T-helper 2 cell treated with Interferon-gamma antibody and Interleukin-4, amounts not matched to agents 5 μg/mL and 100 μg/mL, for 36 hours (primary cell): ENCODE measurements around the gene HECW1.
"Not testable (repeated sequence)": the region's sequence is repeated elsewhere in the genome, so short reads cannot be mapped to it uniquely, and the experiment has no call there.

Source experiments
- DNase-seq: peaks from one replicate; pipeline ENCODE4 v3.0.0; 2021; ENCODE audit warnings: low spot score
- H3K27ac Mint-ChIP-seq: one replicate; pipeline ENCODE4 v1.8.0; 2021; ENCODE audit warnings: mild to moderate bottlenecking, mixed read lengths
- H3K27me3 Mint-ChIP-seq: one replicate; pipeline ENCODE4 v1.8.0; 2021; ENCODE audit warnings: low read depth, mixed read lengths
- H3K36me3 Mint-ChIP-seq: one replicate; pipeline ENCODE4 v1.8.0; 2021; ENCODE audit warnings: low read depth, mixed read lengths
- H3K4me1 Mint-ChIP-seq: one replicate; pipeline ENCODE4 v1.8.0; 2021; ENCODE audit warnings: low read depth, mixed read lengths
- H3K4me3 Mint-ChIP-seq: one replicate; pipeline ENCODE4 v1.8.0; 2022; ENCODE audit warnings: mild to moderate bottlenecking, moderate library complexity, mixed read lengths
- H3K9me3 Mint-ChIP-seq: one replicate; pipeline ENCODE4 v1.8.0; 2021; ENCODE audit warnings: mixed read lengths

Gene HECW1

DNA sequence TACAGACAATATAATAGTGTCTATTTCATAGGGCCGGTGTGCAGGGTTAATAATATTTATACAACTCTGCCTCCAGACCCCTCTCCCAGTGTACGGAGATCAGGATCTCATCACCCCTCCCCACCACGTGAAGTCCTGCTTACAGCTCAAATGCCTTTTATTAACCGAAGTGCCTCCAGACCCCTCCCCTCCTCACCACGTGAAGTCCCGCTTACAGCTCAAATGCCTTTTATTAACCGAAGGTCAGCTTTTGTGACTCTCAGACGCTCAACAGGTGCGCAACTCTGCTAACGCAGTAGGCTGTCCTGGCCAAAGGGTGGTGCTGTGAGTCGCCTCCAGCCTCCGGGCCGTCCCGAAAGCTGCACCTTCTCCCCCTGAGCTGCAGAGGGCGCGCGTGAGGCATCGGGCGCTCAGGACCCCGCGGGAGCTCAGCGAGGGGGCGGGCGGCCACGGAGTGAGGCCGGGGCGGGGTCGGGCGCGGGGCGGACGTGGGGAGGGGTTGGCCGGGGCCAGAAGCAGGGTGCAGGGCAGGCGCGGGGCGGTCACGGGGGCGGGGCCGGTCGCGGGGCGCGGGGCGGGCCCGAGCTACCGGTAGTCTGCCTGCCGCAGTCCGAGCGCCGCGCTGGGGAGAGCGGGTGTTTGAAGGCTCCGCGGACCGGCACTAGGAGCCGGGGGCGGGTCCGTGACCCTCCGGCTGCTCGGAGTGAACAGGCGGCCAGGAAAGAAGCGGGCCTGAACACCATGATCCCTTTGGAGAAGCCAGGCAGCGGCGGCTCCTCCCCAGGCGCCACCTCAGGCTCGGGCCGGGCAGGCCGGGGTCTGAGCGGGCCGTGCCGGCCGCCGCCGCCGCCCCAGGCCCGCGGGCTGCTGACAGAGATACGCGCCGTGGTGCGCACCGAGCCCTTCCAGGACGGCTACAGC, 470.3 kb downstream of the HECW1 start, which contains the start of gene STK17A:
TSS of gene STK17A (plus strand) at position 606 of the 921 bp plus-strand sequence. CDS start at position 742, 136 bp downstream.
- H3K4me3 Mint-ChIP-seq, result peak within 1 kb of the TSS; percentile 98
- H3K9me3 Mint-ChIP-seq, result no peaks in the 10 kb centered on the region
- H3K4me1 Mint-ChIP-seq, result peaks cover 28% of the 10 kb centered on the region
- peak; percentile 93 for DNase-seq
- H3K27ac Mint-ChIP-seq, result peak within 1 kb of the TSS; percentile 99
- H3K36me3 Mint-ChIP-seq, result peaks cover 11% of the 10 kb centered on the region
- peaks cover 23% of the 10 kb centered on the region for H3K27me3 Mint-ChIP-seq

DNA sequence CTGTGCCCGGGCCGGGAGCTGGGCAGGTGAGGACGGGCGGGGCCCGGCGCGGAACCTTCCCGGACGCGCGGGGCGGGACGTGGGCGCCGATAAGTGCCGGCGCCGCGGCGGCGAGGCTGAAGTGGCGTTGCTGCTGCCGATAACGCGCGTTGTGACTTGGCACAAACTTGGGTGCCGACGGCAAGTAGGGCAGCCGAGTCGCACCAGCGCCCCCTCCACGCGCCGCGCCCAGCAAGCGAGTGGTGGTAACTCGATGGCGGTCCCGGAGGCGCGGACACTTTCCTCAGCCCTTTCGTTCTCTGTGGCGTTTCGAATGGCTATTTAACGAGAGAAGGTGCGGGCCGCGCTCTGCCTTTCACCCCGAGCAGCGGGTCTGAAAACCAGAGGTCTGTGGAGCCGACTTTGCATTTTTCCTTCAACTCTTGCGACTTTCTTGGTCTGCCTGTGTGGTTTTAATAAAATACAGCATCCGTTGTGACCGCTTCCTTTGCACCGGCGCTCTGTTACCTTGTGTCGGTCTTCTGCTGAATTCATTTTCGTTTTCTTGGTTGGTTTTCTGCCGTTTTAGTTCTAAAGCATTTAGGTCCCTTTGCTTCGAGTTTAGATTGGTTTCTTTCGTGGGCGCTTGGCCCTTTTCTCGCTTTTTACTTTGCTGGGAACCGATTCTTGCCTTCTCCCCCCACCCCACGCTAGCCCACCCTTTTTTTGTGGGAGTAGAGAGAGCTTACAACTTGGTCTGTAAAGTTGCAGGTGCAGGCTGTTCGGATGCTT, 471.2 kb downstream of the HECW1 start:
- Mint-ChIP-seq H3K27ac (peak overlapping the region; percentile 99), H3K9me3 (no peaks in the 10 kb centered on the region), H3K27me3 (peaks cover 23% of the 10 kb centered on the region), H3K36me3 (peaks cover 16% of the 10 kb centered on the region), H3K4me1 (peaks cover 31% of the 10 kb centered on the region), H3K4me3 (peak overlapping the region; percentile 98)
- DNase-seq, result peak; percentile 64

DNA sequence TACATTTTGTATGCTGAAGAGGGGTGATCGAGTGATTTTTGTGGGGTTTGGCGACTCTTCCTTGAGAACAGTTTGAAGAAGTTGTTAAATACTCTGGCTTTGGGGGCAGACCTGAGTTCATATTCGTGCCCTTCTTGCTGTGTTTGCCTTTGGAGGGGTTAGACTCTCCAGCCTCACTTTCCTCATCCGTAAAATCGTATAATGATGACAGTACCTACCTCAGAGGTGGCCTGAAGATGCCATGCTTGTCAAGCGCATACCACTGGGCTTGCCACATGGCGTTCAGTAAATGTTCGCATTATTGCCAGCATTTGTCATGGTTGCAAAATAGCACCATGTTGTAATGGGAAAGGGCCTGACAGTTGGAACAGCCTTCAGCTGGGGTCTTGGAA, 471.7 kb downstream of the HECW1 start:
- peak; percentile 20 for DNase-seq
- Mint-ChIP-seq H3K27ac (peak overlapping the region; percentile 99), H3K36me3 (peaks cover 19% of the 10 kb centered on the region), H3K4me3 (peak overlapping the region; percentile 98), H3K27me3 (peaks cover 23% of the 10 kb centered on the region), H3K4me1 (peaks cover 36% of the 10 kb centered on the region), H3K9me3 (no peaks in the 10 kb centered on the region)

DNA sequence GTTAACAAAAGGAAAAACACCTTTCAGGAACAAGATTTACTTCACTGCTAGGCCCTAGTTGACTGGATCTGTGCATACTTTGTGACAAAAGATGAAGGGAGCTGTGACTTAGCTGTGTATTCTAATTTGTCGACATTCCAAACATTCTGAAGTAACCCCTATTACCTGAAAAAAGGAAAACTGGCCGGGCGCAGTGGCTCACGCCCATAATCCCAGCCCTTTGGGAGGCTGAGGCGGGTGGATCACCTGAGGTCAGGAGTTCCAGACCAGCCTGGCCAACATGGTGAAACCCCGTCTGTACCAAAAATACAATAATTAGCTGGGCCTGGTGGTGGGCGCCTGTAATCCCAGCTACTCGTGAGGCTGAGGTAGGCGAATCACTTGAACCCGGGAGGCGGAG, 472.3 kb downstream of the HECW1 start:
- Mint-ChIP-seq H3K4me3 (peak overlapping the region; percentile 98), H3K27me3 (peaks cover 23% of the 10 kb centered on the region), H3K36me3 (peaks cover 23% of the 10 kb centered on the region), H3K4me1 (peaks cover 40% of the 10 kb centered on the region), H3K27ac (peak overlapping the region; percentile 99)
- not testable (repeated sequence) for H3K9me3 Mint-ChIP-seq, DNase-seq

DNA sequence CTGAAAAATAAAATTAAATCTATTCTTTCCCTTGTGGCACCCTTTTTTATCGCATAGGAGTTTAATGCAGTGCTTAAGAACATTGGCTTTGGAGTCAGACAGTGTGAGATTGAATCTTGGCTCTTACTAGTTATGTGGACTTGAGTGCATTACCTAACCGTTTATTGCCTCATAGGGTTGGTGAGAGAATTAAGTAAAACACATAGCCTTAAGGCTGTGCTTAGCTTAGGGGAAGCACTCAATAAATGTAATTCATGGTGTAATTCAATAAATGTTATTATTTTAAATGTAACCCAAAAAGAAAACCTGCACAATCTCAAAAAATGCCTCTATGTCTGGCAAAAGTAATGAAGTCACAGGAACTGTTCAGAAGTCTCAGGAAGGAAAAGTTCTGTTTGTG, 473.1 kb downstream of the HECW1 start:
- peaks cover 28% of the 10 kb centered on the region for H3K36me3 Mint-ChIP-seq
- no peaks in the 10 kb centered on the region for H3K9me3 Mint-ChIP-seq
- H3K4me1 Mint-ChIP-seq, result peaks cover 47% of the 10 kb centered on the region
- H3K27ac Mint-ChIP-seq, result peak overlapping the region; percentile 99
- peak overlapping the region; percentile 98 for H3K4me3 Mint-ChIP-seq
- no peak for DNase-seq
- peaks cover 17% of the 10 kb centered on the region for H3K27me3 Mint-ChIP-seq

DNA sequence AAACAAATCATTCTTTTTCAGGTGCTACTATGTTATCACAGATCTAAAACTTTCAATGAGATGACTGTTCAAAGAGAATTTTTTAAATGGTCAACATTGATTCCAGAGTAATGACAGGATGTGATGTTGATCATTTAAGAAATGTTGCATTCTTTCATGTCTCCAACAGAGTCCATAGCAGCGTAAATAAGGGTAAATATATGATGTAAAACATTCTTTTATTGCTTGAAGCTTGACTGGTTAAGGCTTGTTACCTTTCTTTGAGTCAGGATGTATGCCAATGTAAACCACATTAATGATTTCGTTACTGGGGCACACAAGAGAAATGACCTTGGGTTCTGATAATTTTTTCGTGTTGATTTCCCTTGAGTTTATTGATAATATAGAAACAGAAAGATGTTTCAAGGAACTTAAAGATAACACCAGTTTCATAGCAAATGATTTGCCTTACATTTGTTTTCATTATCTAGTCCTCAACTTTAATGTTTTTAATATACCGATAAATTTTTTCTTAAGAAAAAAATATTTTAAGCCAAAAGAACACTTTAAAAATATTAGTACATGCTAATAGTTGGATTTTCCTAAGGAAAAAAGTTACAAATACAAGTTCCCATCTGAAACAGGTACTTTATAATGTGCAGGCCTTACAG, 473.9 kb downstream of the HECW1 start:
- no peak for DNase-seq
- peaks cover 53% of the 10 kb centered on the region for H3K4me1 Mint-ChIP-seq
- no peaks in the 10 kb centered on the region for H3K9me3 Mint-ChIP-seq
- H3K36me3 Mint-ChIP-seq, result peaks cover 31% of the 10 kb centered on the region
- peak overlapping the region; percentile 99 for H3K27ac Mint-ChIP-seq
- peak overlapping the region; percentile 98 for H3K4me3 Mint-ChIP-seq
- H3K27me3 Mint-ChIP-seq, result peaks cover 10% of the 10 kb centered on the region

DNA sequence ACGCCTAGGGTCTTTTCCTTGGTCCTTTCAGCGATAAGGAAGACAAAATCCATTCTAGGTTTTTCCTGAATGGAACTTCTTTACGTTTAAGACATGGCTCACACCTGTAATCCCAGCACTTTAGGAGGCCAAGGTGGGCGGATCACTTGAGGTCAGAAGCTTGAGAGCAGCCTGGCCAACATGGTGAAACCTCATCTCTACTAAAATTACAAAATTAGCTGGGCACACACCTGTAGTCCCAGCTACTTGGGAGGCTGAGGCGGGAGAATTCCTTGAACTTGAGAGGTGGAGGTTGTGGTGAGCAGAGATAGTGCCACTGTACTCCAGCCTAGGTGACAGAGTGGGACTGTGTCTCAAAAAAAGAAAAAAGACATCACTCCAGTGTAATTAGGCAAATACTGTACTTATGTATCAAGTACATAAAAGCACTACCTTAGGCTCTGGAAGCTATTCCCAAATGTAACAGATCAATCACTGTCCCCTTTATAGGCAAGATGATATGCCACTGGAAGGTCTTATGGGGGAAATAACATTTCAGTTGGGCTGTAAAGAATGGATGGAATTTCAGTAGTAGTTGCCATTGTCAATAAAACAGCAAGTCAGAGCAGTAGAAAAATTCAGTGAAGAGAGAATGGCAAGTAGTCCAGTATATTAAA, 476.2 kb downstream of the HECW1 start:
- H3K4me3 Mint-ChIP-seq, result peak overlapping the region; percentile 57
- H3K27me3 Mint-ChIP-seq, result no peaks in the 10 kb centered on the region
- no peak for DNase-seq
- H3K36me3 Mint-ChIP-seq, result peaks cover 40% of the 10 kb centered on the region
- H3K4me1 Mint-ChIP-seq, result peaks cover 62% of the 10 kb centered on the region
- H3K27ac Mint-ChIP-seq, result peak overlapping the region; percentile 9
- H3K9me3 Mint-ChIP-seq, result no peaks in the 10 kb centered on the region

DNA sequence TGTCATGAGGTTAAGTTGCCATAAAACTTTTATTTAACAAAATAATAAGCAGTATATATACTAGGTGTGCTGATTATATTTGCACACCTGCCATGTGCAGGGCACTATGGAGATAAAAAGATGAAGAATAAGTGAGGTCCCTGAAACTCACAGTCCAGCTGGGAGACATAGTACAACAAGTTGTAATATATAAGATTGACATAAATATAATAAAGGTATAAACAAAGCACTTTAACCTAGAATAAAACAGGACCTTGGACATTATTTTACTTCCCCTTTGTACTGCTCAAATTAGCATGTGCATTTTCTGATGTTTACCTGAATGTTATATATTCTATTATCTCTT, 476.7 kb downstream of the HECW1 start:
- Mint-ChIP-seq H3K27ac (no peak overlapping the region), H3K4me3 (peak overlapping the region; percentile 33), H3K27me3 (no peaks in the 10 kb centered on the region), H3K9me3 (no peaks in the 10 kb centered on the region), H3K36me3 (peaks cover 37% of the 10 kb centered on the region), H3K4me1 (peaks cover 66% of the 10 kb centered on the region)
- no peak for DNase-seq

DNA sequence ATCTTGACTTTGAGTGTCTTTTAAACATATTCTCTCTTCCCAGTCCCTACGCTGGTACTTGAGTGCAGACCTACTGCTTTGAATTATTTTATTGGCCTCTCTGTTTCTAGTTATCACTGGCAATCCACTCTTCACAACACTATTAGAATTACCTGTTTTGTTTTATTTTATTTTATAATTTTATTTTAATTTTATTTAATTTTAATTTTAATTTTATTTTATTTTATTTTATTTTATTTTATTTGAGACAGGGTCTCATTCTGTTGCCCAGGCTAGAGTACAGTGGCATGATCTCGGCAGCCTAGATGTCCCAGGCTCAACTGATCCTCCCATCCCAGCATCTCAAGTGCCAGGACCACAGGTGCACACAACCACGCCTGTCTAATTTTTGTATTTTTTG, 477.3 kb downstream of the HECW1 start:
- H3K4me1 Mint-ChIP-seq, result peaks cover 72% of the 10 kb centered on the region
- peak overlapping the region; percentile 33 for H3K4me3 Mint-ChIP-seq
- no peak for DNase-seq
- no peaks in the 10 kb centered on the region for H3K27me3 Mint-ChIP-seq
- H3K9me3 Mint-ChIP-seq, result no peaks in the 10 kb centered on the region
- H3K36me3 Mint-ChIP-seq, result peaks cover 36% of the 10 kb centered on the region
- no peak overlapping the region for H3K27ac Mint-ChIP-seq

DNA sequence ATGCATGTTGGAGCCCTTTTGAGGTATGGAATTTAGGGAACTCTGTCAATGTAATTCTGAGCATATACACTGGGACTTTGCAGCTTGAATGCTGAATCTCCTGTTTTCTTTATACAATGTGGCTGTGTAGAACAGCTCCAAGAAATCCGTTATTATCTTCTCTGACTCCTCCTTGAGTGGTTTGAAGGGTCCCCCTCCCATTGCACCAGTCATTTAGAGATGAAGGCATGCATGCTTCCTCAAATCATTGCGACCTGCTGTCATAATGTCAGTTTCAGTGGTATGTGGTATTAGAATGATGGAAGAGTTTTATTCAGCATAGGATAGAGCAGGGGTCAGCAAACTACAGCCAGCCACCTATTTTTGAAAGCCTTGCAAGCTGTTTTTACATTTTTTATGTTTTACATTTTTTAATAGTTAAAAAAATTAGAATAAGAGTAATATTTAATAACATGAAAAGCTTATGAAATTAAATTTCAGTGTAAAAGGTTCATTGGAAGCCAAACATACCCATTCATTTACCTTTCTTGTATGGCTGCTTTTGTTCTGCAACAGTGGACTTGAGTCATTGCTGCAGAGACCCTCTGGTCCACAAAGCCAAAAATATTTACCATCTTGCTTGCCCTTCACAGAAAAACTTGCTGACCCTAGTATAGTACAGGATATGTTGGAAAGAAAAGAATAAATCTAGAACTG, 478.6 kb downstream of the HECW1 start:
- Mint-ChIP-seq H3K9me3 (no peaks in the 10 kb centered on the region), H3K27me3 (no peaks in the 10 kb centered on the region), H3K4me3 (peak overlapping the region; percentile 54), H3K27ac (peak overlapping the region; percentile 67), H3K36me3 (peaks cover 40% of the 10 kb centered on the region), H3K4me1 (peaks cover 70% of the 10 kb centered on the region)
- DNase-seq, result peak; percentile 70

DNA sequence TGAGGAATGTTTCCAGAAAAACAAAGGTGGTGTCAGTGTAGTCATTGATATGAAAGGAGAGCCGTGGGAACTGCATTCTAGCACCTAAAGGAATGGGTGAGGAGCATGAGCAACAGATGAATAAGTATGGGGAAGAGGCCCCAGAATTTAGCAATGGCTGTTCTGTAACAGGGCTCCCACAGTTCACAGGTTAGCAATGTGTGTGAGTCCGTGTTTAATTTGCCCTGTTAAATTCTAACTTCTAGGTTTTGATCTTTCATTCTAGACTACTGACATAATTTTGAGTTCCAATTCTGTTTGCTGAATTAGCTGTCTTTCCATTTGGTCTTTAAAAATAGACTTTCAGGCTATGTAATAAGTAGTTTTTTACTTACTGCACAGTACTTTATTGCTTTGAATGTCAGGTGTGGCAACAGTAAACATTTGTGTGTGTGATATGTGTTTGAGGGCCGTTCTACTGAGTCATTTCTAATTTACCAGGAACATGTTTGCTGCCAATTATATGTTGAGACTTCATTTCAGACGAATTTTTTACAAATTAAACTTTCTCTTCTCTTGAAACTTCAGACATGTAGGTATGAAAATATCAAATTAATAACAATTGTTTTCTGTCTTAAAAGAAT, 479.2 kb downstream of the HECW1 start:
- Mint-ChIP-seq H3K36me3 (peaks cover 44% of the 10 kb centered on the region), H3K9me3 (no peaks in the 10 kb centered on the region), H3K27me3 (no peaks in the 10 kb centered on the region), H3K4me1 (peaks cover 66% of the 10 kb centered on the region), H3K27ac (no peak overlapping the region), H3K4me3 (peak overlapping the region; percentile 54)
- no peak for DNase-seq

DNA sequence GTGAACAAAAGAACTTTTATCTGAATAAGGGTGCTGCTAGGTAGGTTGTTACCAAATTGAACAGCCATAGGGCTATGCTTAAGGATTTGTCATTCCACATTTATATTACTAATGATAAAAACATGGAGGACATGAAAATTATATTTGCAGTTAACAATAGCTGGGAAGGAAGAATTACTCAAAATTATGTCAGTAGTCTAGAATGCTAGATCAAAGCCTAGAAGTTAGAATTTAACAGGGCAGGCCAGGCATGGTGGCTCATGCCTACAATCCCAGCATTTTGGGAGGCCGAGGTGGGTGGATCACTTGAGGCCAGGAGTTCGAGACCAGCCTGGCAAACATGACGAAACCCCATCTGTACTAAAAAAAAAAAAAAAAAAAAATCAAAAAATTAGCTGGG, 479.9 kb downstream of the HECW1 start:
- Mint-ChIP-seq H3K4me1 (peaks cover 64% of the 10 kb centered on the region), H3K27ac (no peak overlapping the region)

DNA sequence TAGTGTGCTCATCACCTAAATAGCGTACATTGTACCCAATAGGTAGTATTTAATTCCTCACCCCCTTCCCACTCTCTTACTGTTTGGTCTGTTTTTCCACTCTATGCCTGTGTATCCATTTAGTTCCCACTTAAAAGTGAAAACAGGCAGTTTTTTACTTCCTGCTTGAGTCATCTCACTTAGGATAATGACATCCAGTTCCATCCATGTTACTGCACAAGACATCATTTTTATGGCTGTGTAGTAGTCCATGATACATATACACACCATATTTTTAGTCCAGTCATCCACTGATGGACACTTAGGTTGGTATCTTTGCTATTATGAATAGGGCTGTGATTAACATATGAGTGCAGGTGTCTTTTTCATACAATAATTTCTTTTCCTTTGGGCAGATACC, 480.6 kb downstream of the HECW1 start:
- Mint-ChIP-seq H3K9me3 (no peaks in the 10 kb centered on the region), H3K27me3 (no peaks in the 10 kb centered on the region), H3K27ac (no peak overlapping the region), H3K36me3 (peaks cover 46% of the 10 kb centered on the region), H3K4me1 (peaks cover 63% of the 10 kb centered on the region), H3K4me3 (no peak overlapping the region)
- DNase-seq, result no peak

More for the DNA sequence above, 479.9 kb downstream of the HECW1 start:
- no peaks in the 10 kb centered on the region for H3K27me3 Mint-ChIP-seq
- DNase-seq, result no peak
- H3K36me3 Mint-ChIP-seq, result peaks cover 46% of the 10 kb centered on the region
- H3K9me3 Mint-ChIP-seq, result no peaks in the 10 kb centered on the region
- H3K4me3 Mint-ChIP-seq, result no peak overlapping the region
